Measurements from ENCODE around the gene ODR4.

- no peak for TF ChIP-seq CTCF (IDR thresholded peaks at IDR 0.05; ENCODE audit: low read depth, low read length, missing input control)
- no peak for TF ChIP-seq RAD21 (IDR thresholded peaks at IDR 0.05)
- TF ChIP-seq RXRA (IDR thresholded peaks at IDR 0.05), result no peak
These were observed 70.5 kb downstream of the ODR4 start for GRCh38 chr1:186446152-186446551.

All from liver (tissue), 3 donors.